GM08714 (cell line): ENCODE measurements around the gene FLRT3.
A peak's percentile ranks its signal among the peaks of the same experiment; 100 is the strongest.

Experiments
- H3K4me3 ChIP-seq: fragments of 200-500 bp; sonication (Bioruptor generic); 2 replicates; pipeline ENCODE4 v1.5.1; 2014; ENCODE audit warnings: mild to moderate bottlenecking, low read length, inconsistent platforms
- ZNF274 ChIP-seq: IDR thresholded peaks from 2 replicates; pipeline ENCODE4 v1.6.1; 2012; ENCODE audit warnings: mild to moderate bottlenecking, low read depth, low read length

Gene FLRT3

DNA sequence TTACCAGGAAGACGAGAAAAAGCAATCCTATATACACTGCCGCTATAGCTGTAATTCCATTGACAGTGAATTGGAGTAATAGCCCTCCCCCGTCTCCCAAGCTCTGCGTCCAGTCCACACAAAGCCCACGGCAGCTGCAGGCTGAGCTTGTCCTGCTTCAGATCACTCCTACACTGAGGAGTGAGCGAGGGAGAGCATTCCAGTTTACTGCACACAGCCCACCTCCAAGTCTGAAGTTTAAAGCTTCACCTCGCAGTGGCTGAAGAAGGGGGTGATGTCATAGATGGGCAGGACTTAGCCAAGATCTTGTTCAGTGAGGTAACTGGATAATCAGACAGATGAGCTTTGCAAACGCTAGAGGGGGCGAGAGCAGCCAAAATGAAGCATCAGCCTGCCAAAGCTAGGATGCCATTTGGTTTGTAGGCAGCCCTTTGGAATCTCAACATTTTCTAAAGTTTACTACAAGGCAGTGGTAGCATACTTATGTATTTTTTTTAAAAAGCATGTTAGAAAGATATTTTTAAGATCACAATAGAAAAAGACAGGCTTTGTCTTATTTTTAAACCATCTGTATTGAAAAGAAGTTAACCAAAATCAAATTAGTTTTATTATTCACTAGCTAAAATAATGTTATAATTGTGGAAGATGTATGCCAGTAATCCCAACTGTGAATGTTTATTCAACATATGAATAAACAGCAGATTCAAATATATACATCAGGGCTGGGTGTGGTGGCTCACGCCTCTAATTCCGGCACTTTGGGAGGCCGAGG, at the start of gene FLRT3:
Gene FLRT3, minus strand, starts transcription at position 213 of the 772 bp plus-strand sequence. CDS start 10,106 bp downstream, outside the sequence.
- H3K4me3 ChIP-seq: peak within 1 kb of the TSS; percentile 63

DNA sequence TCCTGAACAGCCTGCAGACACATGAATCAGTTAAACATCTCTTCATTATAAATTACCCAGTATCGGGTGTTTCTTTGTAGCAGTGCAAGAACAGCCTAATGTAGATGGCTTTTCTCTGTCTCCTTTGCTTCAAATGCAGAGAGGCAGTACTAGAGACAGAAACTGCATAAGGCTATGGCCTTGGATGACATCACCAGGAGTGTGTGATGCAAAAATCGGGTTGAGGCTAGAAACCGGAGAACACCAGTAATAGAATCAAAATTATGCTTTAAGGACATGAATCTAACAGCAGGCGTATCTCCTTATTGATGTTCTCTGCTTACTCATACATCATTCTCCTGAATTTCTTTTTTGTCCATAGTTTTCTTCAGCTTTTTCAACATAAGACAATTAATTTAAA, 49.3 kb upstream of the FLRT3 start:
- no peak for TF ChIP-seq ZNF274
- no peak overlapping the region for H3K4me3 ChIP-seq

More for the DNA sequence above, at the start of gene FLRT3:
- TF ChIP-seq ZNF274: no peak

DNA sequence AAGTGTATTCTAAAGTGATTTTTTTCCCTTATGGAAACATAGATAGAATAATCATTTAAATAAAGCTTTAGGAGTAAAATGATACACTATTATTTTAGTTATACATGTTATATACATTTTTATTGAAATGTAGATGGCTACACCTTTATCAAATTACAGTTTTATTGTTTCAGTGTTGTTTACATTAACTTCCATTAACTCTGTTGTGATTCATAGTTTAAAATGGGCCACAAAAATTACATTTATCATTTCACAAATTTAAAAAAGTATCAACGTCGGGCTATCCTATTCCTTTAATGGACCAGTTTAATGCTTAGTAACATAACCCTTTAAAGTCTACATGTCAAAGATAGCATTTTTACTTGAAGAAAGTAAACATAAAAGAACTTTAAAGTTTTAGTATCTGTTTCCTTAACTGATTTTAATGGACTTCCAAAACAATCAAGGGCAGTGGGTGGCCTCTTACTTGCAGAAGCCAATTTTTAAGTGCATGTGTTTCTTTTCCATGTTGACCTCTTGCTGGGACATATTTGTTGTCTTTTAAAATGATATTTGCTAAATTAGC, 47.8 kb upstream of the FLRT3 start:
- no peak for TF ChIP-seq ZNF274
- no peak overlapping the region for H3K4me3 ChIP-seq

DNA sequence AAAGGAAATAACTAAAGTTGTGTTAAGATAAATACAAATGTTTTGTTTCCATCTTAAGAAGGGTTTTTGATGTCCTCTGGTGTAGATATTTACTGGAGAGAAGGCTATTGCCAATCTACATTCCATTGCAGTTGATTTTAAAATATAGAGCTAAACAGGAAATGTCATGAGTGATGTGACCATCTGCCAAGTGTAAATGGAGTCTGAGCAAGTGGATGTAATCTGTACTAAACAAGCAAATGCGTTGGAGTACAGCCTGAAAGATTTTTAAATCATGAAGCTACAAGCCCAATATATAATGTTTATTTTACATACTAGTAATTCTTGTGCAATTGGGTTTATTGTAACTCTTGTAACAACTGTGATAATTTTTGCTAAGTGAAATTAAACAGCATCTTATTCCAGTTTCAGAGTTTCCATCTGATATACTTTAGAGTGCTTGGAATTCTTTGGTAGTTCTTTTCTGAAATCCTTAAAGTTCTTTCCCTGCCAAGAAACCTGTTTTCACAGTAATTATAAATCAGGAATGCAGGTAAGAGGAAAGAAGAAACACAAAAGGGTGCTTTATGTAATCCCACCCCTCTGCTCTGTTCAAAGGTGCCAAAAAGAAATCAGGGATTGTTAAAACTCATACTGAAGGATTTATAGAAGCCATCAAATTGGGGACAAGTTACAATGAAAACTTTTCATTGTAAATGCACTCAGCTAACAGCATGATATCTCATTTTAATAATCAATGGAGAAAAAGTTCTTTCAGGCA, 47.2 kb upstream of the FLRT3 start:
- H3K4me3 ChIP-seq: no peak overlapping the region
- no peak for TF ChIP-seq ZNF274

DNA sequence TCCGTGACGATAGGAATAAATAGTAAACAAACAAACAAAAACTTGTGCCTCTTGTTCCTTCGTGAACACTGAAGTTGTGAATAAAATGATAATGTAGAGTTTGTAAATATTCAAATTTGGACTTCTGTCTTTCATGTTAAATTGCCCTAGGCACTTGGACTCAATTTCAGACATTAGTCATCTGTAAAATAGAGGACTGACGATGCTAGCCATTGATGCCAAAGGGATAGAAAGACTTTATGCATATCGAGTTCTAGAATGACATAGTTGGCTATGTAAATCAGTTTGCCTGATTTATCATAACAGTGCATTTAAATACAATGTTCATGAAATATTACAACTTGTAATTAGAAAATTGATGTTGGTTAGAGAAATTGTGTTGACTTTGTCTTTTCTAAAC, 45.9 kb upstream of the FLRT3 start:
- H3K4me3 ChIP-seq: no peak overlapping the region
- TF ChIP-seq ZNF274: no peak

DNA sequence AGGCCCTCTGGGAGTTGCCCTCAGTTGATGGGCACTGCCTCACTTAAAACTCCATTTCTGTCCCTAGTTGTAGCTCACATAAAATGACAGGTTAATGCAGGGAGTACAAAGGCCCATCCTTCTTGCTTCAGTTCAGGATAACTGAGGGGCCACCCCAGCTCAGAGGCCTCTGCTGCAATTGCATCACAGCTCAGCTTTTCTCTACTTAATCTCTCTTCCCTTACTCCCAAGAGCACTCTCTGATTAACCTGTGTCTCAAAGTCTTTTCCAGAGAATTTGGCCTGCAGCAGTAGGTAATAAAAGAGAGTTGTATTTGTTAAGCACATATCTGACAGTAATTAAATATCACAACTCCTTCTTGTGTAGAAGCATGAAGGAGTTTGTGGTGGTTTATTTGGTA, 40.9 kb upstream of the FLRT3 start:
- no peak for TF ChIP-seq ZNF274

DNA sequence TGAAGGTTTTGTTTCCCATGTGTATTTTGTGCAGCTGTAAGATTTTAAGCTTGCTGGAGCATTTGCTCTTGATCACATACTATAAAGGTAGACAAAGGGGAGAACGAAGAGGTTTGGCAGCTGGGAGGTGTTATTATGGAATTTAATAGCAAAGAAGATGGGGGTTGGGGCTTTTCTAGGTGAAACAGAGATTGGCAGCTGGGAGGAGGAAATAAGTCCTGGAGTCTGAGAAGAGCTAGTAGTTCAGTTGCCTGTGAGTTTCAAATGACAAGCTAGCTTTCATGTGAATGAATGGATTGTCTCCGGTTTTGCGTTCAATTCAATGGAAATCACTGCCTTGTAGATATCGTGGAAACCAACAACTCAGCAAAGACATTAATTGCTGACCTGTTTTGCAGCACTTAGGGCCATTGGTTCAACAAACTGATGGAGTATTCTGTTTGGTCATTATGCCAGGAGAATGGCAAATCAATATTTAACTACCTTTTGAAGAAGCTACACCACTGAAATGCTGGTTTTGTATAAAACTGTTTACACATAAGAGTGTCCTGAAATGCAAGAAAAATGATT, 38.1 kb upstream of the FLRT3 start:
- no peak overlapping the region for H3K4me3 ChIP-seq
- TF ChIP-seq ZNF274: no peak

More for the DNA sequence above, 40.9 kb upstream of the FLRT3 start:
- no peak overlapping the region for H3K4me3 ChIP-seq

DNA sequence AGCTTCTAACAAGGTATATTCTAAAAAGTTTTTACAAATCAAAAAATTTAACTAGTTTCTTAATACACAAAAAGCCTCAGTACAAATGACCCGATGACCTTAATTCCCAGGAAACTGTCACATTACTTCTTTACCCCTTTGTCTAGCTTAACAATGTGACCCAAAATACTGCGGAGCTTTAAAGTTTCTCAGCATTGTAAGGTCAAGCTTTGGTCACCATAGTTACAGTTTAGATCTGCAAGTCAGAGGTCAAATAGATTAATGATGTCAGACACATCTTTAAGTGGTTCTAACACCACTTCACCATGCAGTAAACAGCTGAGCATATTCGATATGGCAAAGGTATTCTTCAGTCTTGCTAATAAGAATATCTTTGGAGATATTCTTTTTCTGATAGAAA, 36.8 kb upstream of the FLRT3 start:
- no peak for TF ChIP-seq ZNF274
- no peak overlapping the region for H3K4me3 ChIP-seq

DNA sequence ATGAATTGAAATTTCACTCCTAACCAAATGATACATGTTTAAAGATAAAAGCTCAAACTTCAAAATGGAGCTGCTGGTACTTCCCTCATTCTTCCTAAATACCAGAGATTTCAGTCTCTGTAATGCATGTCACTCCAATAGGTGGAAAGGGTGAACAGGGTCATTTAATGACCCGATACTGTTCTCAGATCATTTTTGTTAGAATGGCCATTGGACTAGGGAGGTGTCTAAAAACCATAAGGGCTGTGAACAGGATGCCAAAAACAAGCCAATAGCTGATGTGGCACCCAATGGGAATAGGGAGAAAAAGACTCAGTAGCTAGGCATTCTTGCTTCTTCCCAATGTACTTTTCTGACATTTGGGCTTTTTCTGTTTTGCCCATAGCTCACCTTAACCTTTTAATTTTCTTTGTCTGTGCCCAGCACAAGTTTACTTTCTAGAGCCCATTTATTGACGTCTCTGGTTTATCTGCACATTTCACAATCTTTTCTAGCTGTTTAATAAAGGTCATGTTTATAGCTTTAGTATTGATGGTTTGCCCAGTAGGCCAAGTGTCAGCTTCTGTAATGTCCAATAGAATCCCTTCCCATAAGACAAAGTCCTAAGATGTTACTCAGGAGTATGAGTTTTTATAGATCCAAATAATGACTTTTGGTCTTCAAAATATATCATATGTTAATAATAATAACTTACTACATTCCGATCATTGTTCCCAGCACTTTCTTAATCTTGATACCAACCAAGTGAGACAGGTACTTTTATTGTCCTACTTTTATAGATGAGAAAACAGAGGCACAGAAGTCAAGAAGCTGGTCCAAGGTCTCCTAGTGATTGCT, 24.3 kb upstream of the FLRT3 start:
- no peak for TF ChIP-seq ZNF274
- H3K4me3 ChIP-seq: no peak overlapping the region

DNA sequence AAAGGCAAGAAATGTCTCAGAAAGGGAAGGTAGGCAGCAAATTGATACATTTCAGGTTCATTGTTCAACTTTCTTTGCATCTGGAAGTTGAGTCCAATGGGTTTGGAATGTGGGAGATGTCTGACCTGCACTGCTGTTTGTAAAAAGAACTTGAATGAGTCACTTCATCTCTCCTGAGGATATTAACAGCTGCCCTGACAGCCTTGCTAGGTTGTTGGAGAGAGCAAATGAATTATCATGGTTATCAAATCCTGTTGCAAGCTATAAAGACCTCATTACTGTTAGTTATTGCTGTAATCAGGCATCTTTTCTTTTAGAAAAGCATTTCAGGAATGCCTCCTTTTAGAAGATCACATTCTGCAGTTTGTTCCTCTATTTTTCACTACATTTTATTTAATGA, 23.0 kb upstream of the FLRT3 start:
- no peak for TF ChIP-seq ZNF274
- no peak overlapping the region for H3K4me3 ChIP-seq

DNA sequence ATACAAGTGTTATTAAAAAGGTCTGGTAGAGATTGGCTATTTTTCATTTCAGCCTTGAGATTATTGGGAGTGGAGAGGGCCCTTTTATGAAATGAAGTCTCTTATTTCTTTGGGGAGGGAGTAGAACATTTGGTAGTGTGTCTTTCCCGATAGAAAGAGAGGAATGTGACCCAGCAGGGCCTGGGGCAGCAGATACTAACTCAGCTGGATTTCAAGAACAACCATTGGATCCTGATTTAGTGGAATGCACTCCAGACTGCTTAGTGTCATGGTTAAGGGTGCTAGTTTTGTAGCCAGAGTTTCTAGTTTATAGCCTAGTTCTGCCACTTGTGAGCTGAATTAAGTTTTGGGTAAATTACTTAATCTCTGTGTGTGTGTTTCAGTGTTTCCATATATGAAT, 18.4 kb upstream of the FLRT3 start:
- no peak overlapping the region for H3K4me3 ChIP-seq

DNA sequence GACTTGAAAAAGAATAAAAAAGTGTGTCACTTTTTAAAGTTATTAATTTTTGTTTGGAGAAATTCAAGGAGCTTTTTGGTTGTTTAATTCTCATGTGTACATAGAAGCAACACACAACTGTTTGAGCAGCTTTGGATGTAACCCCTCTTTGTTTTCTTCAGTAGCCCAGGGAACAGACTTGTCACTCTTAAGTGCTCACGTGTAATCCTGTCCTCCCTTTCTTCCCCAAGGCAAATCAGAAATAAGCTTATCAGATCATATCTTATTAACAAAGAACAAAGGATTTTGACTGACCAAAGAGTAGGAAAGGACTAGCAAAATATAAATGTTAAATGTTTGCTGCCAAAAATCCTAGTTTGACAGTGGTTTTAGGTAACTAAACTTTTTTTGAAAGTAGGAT, 7.3 kb upstream of the FLRT3 start:
- H3K4me3 ChIP-seq: no peak overlapping the region
- TF ChIP-seq ZNF274: no peak

More for the DNA sequence above, 18.4 kb upstream of the FLRT3 start:
- TF ChIP-seq ZNF274: no peak

DNA sequence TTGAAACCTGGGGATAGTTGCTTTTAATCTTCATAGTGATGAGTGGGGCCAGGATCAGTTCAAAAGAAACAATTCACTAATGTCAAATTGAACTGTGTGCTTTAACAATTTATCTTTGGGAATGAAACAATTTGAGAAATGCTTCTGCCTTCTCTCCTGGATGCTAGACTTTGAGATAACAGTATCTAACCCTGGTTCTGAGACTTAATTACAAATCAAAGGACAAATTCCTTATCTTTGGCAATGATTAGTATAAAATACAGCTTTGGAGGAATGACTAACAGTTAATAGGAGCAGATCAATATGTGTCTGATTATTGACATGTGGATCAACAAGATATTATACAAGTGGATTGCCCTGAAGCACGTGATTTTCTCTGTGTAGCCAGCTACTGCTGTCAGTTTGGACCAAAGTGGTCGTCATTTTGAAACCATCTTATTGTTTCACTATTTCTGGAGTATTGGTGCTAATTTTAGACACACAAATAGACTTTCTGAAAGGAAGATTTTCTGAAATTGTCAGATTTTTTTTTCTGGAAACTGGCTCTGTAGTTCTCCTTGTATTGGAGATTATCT, 6.2 kb upstream of the FLRT3 start:
- H3K4me3 ChIP-seq: no peak overlapping the region
- TF ChIP-seq ZNF274: no peak
